ENCODE data around the gene SLC6A4.
"Not testable (repeated sequence)": the region's sequence is repeated elsewhere in the genome, so short reads cannot be mapped to it uniquely, and the experiment has no call there.

SLC6A4 gene

DNA sequence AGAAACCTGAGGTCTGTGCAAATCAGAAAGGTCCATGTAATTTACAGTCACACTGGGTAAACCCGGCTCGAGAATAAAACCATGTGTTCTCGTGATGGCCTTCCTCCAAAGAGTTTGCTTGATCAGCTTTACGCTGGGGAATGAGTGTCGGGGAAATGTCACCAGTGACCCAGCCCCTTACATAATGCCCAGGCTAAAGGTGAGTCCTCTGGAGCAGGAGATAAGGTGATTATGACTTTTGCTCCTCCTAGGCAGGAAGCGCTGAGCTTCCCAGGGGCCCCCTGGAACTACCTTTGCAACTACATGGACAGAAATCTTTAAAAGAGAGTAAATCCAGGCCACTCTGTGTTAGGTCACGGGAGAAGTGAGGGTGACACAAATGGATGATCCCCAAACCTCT is 15.7 kb downstream of the SLC6A4 start:
- no peak for DNase-seq (ENCODE audit: low read depth in 3 of 3)

DNA sequence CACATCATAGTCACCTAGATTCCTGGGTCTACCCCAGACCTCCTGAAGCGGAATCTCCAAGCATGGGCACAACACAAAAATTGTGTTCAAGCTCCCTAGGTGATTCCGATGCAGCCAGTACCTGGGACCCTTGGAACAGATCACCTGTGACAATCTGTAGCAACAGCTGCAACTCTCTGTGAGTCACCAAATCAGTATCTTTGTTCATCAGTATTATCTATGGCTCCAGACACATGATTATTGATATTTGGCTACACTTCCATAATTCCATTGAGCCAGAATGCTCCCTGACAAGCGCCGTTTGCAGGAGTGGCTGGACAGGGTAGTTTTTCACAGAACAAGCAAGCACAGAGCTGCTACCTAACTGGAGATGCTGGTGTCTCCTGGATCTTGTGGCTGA is 16.2 kb downstream of the SLC6A4 start:
- no peak for DNase-seq (ENCODE audit: low read depth in 3 of 3)

DNA sequence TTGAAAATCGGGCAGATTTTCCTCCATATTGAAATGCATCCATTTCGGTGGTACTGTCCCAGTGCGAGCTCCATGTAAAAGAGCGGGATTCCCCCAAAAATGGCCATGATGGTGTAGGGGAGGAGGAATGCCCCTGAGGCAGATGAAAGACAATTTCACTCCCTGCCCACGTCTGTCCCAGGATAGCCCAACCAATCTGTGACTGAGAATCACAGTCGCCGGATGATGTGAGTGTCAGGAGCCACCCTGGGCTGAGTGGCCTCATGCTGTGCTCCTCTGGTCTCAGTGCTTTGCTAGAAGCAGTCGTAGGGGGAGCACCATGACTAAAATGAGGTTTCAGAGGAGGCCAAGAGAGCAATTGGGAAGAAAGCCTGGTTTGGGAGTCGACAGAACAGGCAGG is 16.7 kb downstream of the SLC6A4 start:
- DNase-seq (ENCODE audit: low read depth in 3 of 3) = no peak

DNA sequence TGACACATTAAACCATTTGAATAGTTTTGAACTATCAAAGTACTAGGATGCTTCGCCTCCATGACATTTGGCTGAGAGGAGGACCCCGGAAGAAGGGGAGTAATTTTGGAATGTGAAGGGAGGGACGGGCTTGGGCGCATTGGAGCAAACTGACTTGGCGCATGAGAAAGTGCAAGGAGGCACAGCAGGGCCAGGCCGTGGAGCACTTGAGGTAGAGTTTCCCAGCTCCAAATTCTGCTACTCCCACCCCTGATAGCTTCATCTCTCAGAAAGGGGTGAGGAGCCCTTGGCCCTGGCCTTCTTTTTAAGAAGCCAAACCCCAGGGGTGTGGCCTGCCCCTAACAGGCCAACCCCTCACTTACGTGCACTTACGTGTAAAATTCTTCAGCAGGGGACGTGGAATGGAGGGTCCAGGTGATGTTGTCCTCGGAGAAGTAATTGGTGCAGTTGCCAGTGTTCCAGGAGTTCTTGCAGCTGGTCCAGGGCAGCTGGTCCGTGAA is 17.7 kb downstream of the SLC6A4 start:
- no peak for DNase-seq (ENCODE audit: low read depth in 3 of 3)

DNA sequence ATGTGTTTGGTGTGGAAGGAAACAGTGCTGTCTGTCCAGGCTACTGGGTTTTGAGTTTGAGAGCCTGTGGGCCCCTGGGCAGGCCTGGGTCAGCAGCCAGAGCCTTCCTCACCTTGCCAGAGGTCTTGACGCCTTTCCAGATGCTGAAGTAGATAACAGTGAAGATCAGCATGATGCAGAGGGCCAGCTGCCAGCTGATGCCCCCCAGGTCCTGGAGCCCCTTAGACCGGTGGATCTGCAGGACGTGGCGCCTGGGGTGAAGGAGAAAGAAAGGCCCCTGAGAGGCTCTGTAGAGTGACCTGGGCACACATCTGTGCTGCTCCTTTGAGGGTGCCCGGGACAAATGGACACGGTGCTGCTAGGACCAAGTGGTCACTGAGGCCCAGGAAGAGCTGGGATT is 18.4 kb downstream of the SLC6A4 start:
- DNase-seq (ENCODE audit: low read depth in 3 of 3) = no peak

DNA sequence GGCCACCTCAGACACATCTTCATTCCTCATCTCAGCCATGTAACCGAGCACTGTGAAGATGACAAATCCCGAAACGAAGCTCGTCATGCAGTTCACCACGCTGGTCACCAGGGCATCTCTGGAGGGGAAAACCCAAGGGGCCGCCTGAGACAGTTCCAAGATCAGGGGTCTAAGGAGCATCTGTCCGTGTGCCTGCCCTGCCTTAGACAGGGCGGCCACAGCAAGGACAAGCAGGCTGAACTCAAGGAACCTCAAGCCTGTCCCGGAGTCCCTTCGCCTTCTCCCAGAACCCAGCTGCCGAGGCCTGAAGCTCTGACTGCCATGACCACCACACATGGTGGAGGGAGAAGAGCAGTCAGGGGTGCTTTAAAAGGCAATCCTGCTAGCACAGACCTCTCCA is 22.7 kb downstream of the SLC6A4 start:
- no peak for DNase-seq (ENCODE audit: low read depth in 3 of 3)

DNA sequence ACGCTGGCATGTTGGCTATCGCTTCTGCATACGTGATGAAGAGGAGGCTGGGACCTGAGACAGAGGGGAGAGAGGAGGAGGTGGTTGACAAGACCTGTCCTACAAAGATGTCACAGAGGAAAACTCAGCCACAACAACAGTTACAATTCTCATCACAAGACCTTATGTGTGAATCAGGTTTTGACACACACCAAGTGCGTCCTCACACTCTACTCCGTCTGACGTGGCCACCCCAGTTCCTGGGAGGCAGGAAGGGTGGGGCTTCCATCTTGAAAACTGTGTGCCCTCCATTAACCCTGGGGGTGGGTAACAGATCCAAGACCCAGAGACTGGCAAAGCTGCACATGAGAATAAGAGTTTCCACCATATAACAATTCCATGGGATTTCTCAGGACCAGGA is 24.1 kb downstream of the SLC6A4 start:
- DNase-seq (ENCODE audit: low read depth in 3 of 3) = no peak

DNA sequence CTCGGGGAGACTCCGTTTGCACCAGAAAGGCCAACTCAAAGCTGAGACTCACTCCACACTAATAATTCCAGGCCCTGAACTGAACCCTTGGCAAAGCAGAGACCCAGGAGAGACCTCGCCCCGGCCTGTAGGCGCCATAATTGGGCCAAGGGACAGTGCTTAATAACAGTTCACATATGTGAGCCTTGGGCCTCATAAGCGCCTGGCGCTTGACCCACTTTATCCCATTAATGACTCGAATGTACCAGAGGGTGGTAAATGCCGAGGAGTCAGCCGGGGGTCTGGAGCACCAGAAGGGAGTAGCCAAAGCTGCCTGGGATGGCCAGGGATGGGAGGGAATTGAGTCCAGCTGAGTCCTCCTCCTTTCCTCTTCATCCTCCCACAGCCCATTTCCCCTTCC is 24.6 kb downstream of the SLC6A4 start:
- no peak for DNase-seq (ENCODE audit: low read depth in 3 of 3)

DNA sequence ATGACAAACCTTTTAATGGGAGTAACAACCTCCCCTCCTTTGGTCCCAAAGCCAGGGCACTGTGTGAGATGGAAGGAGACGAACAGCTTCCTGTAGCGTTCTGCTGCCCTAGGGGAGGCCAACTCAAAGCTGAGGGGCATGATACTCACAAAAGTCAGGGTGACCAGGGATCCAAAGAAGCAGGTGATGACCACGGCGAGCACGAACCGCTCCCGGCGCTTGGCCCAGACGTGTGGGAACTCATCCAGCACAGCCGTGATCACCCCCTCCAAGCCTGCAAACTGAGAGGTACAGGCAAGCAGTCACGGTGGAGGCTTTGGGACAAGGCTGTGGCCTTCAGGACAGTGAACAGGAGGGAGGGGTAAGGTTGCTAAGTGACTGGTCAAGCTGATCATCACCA is 25.1 kb downstream of the SLC6A4 start:
- DNase-seq (ENCODE audit: low read depth in 3 of 3) = no peak

DNA sequence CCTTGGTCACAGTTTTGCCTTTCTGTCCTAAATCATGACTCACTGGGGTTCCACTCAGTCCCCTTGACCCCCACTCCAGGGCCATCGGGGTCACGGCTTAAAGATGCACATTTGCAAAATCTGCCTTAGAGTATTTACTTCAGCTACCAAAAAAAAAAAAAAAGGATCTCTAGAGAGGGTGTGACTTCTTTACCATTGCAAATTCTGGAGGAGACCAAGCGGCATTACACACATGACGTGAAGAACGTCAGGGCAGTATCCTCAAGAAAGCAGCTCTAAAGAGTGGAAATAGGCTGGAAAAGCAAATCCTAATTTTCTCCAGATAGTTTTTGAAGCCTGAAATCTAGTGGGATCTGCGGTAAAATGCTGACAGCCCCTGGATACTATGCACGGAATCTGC is 25.6 kb downstream of the SLC6A4 start:
- DNase-seq (ENCODE audit: low read depth in 3 of 3) = no peak

DNA sequence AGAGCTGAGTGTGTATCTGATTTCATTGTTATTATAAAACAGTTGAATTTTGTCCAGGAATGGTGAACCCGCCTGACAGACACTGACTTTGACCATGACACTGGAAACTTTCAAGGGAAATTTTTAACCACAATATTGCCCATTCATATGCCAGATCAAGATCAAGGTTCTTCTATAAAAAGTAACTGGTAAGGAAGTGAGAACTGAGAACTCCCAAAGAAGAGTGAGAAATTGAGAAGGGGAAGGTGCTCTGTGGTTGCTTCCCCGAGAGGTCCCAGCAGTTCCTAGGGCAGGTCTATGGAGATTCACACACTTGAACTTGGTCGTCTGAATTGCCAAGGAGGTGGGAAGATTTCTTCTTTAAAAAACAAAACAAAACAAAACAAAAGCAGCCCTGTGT is 27.3 kb downstream of the SLC6A4 start:
- DNase-seq (ENCODE audit: low read depth in 3 of 3) = no peak

DNA sequence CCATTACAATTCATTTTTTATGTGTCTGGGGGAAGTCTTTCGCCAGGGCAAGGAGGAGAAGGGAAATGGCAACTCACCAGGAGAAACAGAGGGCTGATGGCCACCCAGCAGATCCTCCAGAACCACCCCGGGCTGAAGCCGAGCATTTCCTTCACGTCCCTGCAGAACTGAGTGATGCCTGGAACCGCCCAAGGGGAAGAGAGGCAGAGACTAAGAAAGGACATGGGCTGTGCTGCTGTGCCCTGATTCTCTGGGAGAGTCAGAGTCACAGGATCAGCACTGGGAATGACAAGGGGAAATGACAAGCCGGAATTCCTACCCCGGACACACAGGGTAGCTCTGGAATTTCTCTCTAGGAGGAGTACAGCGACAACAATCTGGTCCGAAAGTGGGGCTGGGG is 27.8 kb downstream of the SLC6A4 start:
- DNase-seq (ENCODE audit: low read depth in 3 of 3) = no peak

DNA sequence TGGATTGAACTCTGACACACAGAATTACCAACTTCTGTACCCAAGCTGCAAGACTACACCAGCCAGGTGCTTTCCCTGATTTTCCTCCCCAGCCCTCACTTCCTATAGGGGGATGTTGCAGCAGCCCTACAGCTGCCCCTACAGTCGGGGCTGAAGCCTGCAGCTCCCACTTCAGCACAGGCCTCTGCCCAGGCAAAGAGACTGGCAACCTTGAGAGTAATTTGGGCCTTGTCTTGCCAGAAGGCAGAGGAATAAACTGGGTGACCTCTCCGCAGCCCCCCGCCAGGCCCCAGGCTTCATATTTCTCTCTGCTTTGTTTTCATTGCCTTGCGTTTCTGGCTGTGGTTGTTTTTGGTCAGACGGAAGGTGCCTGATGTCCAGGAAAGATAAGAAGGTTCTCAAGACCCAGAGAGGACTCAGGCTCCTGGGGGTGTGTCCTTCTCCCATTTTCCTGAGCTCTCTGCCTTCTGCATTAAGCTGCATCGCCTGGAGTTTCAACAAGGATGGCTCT is 32.0 kb downstream of the SLC6A4 start:
- no peak for DNase-seq (ENCODE audit: low read depth in 3 of 3)

DNA sequence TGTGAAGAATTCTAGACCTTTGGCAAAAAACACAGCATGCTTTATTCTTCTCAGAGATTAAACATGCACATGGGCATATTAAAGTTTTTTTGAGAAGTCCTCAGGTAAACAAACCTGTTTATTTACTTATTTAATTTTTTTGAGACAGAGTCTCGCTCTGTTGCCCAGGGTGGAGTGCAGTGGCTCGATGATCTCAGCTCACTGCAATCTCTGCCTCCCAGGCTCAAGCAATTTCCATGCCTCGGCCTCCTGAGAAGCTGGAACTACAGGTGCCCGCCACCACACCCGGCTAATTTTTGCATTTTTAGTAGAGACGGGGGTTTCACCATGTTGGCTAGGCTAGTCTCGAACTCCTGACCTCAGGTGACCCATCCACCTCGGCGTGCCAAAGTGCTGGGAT is 34.8 kb downstream of the SLC6A4 start:
- DNase-seq (ENCODE audit: low read depth in 3 of 3) = not testable (repeated sequence)

DNA sequence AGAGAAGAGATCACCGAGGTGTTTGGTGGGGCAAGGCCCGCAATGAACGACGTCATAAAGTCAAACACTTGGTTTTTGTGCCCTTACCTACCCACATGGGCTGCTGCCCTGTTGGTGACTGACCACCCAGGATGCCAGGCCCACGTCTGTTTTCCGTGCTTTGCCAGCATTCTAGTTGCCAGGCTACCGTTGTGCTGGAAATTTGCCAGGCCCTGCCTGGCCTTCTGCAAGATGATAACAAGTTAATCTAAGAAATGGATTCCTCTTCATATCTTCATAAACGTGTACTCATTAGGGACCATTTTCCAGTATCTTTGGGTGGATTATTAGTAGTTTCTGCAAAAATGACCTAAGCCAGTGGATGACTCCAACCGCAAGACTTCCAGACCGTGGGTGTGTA is 35.4 kb downstream of the SLC6A4 start:
- DNase-seq (ENCODE audit: low read depth in 3 of 3) = no peak

DNA sequence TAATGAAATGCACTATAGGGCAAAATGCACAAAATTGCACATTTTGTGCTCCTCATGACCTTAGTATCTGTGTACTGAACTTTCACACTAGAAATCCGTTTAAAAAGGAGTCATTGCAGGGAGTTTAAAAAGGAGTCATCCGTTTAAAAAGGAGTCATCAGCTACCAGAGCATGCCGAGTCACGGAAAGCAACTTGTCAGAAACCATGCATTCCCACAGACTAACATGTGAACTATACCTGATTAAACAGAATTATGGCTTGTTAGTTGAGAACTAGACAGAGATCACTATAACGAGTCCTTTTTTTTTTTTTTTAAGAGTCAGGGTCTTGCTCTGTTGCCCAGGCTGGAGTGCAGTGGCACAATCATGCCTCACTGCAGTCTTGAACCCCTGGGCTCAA is 35.9 kb downstream of the SLC6A4 start:
- no peak for DNase-seq (ENCODE audit: low read depth in 3 of 3)

DNA sequence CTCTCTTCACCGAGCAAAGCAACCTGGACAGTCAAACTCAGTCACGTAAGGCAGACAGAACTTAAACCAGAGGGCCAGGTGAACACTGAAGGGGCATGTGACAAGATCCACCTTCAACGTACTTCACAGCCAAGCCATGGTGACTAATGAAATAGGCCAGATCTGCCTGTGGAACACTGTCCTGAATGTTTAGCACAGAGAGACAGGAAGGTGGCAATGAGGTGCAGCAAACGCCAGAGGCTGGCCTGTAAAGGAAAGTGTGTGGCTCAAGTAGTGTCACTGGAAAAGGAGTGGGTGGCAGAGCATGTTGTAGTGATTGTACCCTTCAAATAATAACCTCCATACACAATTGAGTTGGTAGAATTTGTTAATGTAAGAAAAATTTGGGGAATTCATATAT is 38.1 kb downstream of the SLC6A4 start:
- DNase-seq (ENCODE audit: low read depth in 3 of 3) = no peak

DNA sequence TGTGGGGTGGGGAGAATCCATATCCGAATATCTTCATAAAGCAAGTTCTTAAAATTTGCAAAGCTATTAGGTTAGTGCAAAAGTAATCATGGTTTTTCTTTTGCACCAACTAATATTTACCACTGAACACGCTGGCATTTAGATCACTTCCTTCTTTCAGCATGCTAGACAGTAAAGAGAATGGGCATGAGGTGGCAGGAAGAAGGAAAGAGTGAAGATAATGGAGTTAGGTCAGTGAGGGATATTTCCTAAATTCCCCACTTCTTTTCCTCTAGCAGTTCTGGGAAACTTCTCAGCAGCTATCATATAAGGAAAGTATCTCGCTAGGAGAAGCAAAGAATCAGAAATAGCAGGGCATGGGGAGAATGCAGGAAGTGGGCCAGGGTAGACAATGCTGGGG is 39.0 kb downstream of the SLC6A4 start:
- no peak for DNase-seq (ENCODE audit: low read depth in 3 of 3)

DNA sequence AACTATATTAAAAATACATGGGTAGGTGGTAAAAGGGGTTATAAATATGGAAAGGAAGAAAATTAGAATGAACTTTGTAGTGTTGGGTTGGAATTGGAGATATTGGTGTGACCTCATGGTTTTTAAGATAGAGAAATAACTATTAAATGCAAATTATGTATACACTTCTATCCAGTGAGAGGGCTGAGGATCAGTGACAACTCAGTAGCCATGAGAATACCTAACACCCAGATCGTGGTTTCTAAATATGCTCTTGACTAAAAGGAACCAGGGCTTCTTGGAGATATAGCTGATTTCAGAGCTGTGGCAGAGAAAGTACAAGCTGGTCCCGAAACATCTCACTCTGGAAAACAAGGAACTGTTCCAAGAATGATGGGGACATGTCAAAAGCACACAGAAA is 44.4 kb downstream of the SLC6A4 start:
- no peak for DNase-seq (ENCODE audit: low read depth in 3 of 3)

DNA sequence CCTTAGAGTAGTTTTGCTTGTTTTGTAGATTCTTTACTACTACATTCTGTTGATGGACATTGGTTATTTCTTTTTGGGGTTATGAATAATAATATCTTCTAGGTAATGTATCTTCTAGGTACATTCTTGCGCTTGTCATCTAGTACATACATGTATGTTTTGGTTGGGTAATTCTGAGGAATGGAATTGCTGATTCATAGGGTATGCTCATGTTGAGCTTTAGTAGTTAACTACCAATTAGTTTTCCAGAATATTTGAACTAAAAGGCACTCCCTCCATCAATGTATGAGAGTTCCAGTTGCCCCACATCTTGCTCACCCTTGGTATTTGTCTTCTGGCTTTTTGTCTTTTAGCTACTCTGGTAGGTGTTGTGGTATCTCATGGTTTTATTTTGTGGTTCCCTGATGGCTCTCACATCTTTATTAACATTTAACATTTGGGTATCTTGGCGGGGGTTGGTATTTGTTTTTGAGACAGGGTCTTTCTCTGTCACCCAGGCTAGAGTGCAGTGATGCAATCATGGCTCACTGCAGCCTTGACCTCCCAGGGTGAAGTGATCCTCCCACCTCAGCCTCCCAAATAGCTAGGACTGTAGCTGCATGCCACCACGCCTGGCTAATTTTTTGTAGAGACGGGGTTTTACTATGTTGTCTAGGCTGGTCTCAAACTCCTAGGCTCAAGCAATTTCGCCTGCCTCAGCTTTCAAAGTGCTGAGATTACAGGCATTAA is 47.1 kb downstream of the SLC6A4 start:
- no peak for DNase-seq (ENCODE audit: low read depth in 3 of 3)

DNA sequence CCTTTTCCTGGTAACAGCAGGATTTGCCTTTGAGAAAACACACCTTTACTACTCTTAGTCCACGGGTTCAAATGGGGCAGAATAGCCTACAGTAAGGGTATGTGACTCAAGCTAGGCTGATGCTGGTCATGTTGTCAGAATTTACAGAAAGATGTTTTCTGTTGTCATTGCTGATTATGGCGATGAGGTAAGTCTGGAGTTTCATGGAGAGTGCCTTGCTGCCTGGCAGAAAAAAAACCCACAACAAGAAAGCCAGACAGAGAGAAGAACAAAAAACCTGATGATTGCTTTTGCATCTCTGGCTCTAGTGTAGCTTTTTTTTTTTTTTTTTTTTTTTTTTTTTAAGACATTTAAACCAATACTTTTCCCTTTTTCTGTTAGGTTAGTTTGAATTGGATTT is 47.9 kb downstream of the SLC6A4 start:
- DNase-seq (ENCODE audit: low read depth in 3 of 3) = no peak

DNA sequence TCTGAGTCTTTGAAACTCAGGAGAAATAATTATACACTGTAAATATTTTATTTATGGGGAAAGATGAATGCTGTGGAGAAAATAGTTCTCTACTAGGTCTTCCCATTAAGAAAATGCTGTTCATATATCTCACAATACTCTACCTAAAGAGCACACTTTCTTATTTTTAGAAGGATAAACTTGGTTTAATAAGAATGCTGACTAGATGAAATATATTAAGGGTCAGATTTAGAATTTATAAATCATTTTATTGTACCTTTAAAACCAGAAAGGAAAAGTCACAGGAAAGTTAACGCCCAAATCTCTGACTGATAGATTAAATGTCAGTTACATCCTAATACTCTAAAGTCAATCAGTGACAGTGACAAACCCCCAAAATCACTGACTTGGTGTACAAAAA is 48.7 kb downstream of the SLC6A4 start:
- DNase-seq (ENCODE audit: low read depth in 3 of 3) = no peak

DNA sequence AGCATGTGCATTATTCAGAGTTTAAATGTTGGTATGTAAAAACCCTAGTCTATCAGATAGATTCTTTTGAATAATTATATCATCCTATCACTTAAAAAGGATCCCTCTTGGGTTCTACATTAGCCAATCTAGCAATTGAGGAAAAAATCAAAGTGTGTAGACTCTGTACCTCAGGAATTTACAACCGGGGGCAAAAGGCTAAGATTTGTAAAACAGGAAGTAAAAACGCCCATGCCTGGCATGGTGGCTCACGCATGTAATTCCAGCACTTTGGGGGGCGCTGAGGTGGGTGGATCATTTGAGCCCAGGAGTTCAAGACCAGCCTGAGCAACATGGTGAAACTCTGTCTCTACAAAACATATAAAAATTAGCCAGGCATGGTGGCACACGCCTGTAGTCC is 58.6 kb downstream of the SLC6A4 start:
- no peak for DNase-seq (ENCODE audit: low read depth in 3 of 3)

DNA sequence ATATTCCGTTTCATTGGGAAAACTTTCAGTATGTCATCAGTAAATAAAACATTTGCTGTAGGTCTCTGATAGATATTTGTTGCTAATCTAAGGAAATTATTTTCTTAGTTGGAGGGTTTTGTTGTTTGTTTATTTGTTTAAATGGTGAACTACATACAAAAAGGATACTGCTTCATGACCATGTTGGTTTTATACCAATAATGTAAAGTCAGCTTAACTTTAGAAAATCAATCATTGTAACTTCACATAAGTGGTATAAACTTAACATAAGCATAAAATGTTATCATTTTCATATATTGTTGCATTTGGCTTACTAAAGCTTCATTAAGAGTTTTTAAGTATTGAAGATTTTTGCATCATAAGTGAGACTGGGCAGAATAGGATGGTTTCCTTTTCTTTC is 60.9 kb downstream of the SLC6A4 start:
- DNase-seq (ENCODE audit: low read depth in 3 of 3) = no peak
